HEK293 (cell line): Measurements from ENCODE around the gene HRNR.

Experiments
- ZNF19 ChIP-seq: fragments of 450-650 bp; formaldehyde crosslinking; IDR thresholded peaks from 2 replicates; pipeline ENCODE4; 2016; ENCODE audit warnings: missing biosample characterization, missing genetic modification characterization, low read depth
- ZNF335 ChIP-seq: fragments of 450-650 bp; formaldehyde crosslinking; conservative IDR thresholded peaks from 2 replicates; pipeline ENCODE4 v1.5.1; 2016; ENCODE audit warnings: missing biosample characterization, missing genetic modification characterization
- ZNF701 ChIP-seq: fragments of 450-650 bp; formaldehyde crosslinking; IDR thresholded peaks from 2 replicates; pipeline ENCODE4 v1.5.1; 2016; ENCODE audit warnings: missing biosample characterization, missing genetic modification characterization
- TF ChIP-seq, protein P1 (sequence below): fragments of 450-650 bp; formaldehyde crosslinking; IDR thresholded peaks from 2 replicates; pipeline ENCODE4 v1.5.1; 2016; ENCODE audit warnings: missing biosample characterization, missing genetic modification characterization

- TF ChIP-seq, protein P1, sequence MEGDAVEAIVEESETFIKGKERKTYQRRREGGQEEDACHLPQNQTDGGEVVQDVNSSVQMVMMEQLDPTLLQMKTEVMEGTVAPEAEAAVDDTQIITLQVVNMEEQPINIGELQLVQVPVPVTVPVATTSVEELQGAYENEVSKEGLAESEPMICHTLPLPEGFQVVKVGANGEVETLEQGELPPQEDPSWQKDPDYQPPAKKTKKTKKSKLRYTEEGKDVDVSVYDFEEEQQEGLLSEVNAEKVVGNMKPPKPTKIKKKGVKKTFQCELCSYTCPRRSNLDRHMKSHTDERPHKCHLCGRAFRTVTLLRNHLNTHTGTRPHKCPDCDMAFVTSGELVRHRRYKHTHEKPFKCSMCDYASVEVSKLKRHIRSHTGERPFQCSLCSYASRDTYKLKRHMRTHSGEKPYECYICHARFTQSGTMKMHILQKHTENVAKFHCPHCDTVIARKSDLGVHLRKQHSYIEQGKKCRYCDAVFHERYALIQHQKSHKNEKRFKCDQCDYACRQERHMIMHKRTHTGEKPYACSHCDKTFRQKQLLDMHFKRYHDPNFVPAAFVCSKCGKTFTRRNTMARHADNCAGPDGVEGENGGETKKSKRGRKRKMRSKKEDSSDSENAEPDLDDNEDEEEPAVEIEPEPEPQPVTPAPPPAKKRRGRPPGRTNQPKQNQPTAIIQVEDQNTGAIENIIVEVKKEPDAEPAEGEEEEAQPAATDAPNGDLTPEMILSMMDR (tag by site-specific recombination), result no peak
- no peak for TF ChIP-seq ZNF701
- TF ChIP-seq ZNF335 (tag by site-specific recombination), result no peak
- TF ChIP-seq ZNF19 (tag by site-specific recombination), result no peak
Observed at GRCh38 chr1:152190589-152190988, 33.4 kb downstream of the HRNR start.
